Choroid plexus epithelial cell (primary cell): ENCODE data around the gene MYOF.

Experiments used
- DNase-seq: peaks from one replicate; pipeline ENCODE4 v3.0.0-alpha.2; 2010; ENCODE audit warnings: low read depth
- H3K4me3 ChIP-seq: 2 replicates; pipeline ENCODE4 v1.5.1; 2011; ENCODE audit warnings: low read depth, mild to moderate bottlenecking, control low read depth, low read length, moderate library complexity
- TF ChIP-seq, protein P1 (sequence below): conservative IDR thresholded peaks from 2 replicates; pipeline ENCODE4 v1.5.1; 2011; ENCODE audit warnings: low read depth, mild to moderate bottlenecking, control low read depth, inconsistent platforms, low read length, moderate library complexity

Gene MYOF

DNA sequence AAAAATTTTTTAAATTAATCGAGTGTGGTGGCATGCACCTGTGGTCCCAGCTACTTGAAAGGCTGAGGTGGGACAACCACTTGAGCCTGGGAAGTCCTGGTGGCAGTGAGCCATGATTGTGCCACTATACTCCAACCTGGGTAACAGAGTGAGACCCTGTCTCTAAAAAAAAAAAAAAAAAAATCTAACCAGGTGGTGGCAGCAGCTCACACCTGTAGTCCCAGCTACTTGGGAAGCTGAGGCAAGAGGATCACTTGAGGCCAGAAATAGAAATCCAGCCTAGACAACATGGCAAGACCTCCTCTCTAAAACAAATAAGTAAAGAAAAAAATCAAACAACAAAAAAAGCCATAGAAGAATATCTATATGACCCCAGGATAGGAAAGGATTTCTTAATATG, 3.6 kb upstream of the MYOF start:
- H3K4me3 ChIP-seq, result no peak overlapping the region
- DNase-seq, result no peak
- TF ChIP-seq, protein P1, sequence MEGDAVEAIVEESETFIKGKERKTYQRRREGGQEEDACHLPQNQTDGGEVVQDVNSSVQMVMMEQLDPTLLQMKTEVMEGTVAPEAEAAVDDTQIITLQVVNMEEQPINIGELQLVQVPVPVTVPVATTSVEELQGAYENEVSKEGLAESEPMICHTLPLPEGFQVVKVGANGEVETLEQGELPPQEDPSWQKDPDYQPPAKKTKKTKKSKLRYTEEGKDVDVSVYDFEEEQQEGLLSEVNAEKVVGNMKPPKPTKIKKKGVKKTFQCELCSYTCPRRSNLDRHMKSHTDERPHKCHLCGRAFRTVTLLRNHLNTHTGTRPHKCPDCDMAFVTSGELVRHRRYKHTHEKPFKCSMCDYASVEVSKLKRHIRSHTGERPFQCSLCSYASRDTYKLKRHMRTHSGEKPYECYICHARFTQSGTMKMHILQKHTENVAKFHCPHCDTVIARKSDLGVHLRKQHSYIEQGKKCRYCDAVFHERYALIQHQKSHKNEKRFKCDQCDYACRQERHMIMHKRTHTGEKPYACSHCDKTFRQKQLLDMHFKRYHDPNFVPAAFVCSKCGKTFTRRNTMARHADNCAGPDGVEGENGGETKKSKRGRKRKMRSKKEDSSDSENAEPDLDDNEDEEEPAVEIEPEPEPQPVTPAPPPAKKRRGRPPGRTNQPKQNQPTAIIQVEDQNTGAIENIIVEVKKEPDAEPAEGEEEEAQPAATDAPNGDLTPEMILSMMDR, result no peak

DNA sequence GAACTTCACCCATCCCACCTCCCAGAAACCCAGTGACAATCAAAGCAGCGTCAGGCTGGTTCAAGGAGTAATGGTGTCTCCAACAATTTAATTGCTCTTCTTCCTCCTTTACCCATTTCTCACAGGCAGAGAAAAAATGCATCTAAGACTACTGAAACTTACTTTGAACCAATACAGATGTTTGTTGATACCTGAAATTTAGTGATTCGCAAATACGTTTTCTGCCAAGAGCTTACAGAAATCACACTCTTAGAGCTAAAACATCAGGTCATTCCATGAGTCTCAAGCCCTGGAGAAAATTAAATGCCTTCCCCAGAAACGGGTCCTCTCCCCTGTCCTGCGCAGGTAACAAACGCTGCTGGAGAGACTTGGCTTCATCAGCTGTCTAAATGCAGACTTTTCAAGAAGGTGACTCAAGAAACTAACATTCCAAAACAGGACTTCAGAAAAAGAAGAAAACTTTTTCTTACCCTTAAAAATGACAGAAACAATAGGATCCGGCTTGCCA, 443 bp downstream of the MYOF start:
- TF ChIP-seq, protein P1, result no peak
- H3K4me3 ChIP-seq, result peak overlapping the region; percentile 79
- DNase-seq, result peak; percentile 28

DNA sequence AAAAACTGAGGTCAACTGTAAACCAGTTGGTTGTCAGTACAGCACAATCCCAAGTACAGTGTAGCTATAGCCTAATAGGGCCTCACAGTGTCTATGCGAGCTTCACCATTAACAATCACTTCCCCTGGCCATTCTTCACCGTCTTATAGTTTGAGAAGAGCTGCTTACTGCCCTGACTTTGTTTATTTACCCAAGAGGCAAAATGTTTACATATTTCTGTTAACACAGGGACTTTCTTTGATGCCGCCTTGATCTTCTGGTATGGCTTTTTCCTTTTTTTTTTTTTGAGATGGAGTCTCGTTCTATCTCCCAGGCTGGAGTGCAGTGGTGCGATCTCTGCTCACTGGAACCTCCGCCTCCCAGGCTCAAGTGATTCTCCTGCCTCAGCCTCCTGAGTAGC, 3.3 kb downstream of the MYOF start:
- DNase-seq, result no peak
- TF ChIP-seq, protein P1, result no peak
- H3K4me3 ChIP-seq, result peak overlapping the region; percentile 79

DNA sequence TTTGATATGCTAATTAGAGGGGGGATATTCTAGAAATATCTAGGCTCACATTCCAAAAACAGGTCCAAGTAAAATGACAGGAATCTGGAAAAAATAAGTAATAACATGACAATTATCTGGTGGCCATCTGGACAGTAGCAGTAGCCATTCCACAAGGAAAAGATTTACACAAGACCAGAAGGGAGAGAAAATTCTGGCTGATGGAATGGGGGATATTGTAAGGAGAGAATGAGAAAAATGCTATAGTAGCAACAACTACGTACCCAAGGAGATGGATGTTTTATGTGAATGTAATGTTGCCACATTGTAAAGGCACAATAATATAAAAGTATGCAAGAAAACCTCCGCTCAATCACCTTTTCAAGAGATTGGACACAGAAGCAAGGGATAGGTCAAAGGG, 5.4 kb downstream of the MYOF start:
- DNase-seq, result no peak
- TF ChIP-seq, protein P1, result no peak

DNA sequence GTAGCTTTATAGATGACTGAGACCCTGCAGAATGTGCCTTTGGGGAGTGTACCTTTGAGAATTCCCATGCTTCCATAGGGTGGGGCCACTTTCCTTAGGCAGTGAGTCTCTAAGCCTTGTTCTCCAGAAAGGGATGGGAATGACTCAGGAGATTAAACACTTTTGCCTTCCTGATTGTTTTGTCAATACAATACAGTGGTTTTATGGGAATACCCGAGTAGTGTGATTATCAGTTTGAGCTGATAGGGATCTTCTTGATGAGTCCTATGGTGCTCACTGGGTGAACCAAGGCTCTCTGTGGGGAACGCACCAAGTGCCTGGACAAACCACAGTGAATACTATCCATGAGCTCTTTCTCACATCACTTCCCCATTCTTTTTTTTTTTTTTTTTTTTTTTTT, 6.3 kb downstream of the MYOF start:
- DNase-seq, result no peak
- H3K4me3 ChIP-seq, result no peak overlapping the region
- TF ChIP-seq, protein P1, result no peak

More for the DNA sequence above, 5.4 kb downstream of the MYOF start:
- H3K4me3 ChIP-seq, result no peak overlapping the region

DNA sequence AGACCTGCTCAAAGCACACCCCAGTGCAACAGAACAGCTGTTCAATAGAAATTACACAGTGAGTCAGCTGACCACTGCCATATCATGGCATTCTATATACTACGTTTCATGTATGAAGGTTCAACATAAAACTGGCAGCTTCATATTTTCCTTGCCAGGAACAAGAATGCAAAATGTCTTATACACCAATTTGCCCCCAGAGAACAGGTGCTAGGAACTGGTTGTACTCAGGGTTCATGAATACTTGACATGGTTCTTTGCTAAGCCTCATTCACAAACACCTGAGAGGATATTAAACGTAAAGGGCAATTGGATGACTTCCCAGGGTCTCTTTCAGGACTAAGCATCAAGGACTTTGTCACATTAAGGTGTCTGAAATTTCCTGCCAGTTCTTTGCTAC, 6.9 kb downstream of the MYOF start:
- no peak for DNase-seq
- H3K4me3 ChIP-seq, result no peak overlapping the region
- TF ChIP-seq, protein P1, result no peak

DNA sequence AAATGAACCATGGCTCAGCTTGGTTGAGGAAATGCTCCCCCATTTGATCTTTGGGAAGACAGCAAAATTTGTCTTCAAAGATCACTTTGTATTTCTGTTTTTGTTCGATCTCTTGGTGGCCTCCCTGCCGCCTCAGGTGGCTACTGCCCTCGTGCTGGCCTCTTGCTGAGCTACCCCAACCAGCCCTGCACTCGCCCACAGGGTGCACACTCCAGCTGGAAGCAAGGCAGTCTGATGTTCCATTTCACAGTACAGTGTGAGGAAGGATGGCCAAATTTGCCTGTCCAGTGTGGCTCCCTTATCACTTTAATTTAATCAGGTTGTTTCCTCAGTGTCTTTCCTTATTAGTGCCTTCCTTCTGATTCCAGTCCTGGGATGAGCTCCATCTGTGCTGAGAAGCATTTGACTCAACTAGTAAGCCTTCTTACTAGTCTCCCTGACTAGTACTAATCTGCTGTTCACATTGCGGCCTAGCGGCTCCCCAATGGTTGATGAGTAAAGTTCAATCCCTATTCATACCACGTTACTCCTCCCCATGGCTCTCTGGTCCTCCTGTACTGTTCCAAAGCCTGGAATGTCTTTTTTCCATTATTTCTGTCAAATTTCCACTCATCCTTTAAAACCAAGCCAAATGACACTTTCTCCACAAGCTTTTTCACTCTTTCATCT, 8.2 kb downstream of the MYOF start:
- no peak for DNase-seq
- TF ChIP-seq, protein P1, result no peak
- no peak overlapping the region for H3K4me3 ChIP-seq
